Osteoblast (primary cell): ENCODE data around the gene FAM222B. TPM values are rescaled to one million over a fixed set of nuclear protein-coding genes. Genes with fewer than 3 reads are reported as not detected.

Experiments
- DNase-seq: peaks from one replicate; pipeline ENCODE4 v3.0.0; 2011; ENCODE audit warnings: low spot score, mixed read lengths; ENCODE audit not compliant: insufficient read length; ENCODE audit errors: missing footprints
- H2AFZ ChIP-seq: 2 replicates; pipeline ENCODE4 v1.6.0; 2011; ENCODE audit warnings: mild to moderate bottlenecking, low read length
- H3K27ac ChIP-seq: 2 replicates; pipeline ENCODE4 v1.5.1; 2011; ENCODE audit warnings: mild to moderate bottlenecking, low read depth, low read length, moderate library complexity
- H3K27me3 ChIP-seq: 2 replicates; pipeline ENCODE4 v1.6.0; 2012; ENCODE audit warnings: mild to moderate bottlenecking, control low read depth, inconsistent platforms, low read length, moderate library complexity; ENCODE audit not compliant: insufficient read depth
- H3K36me3 ChIP-seq: 2 replicates; pipeline ENCODE4 v1.5.1; 2011; ENCODE audit warnings: mild to moderate bottlenecking, low read length, control low read depth, moderate library complexity; ENCODE audit not compliant: insufficient read depth
- H3K4me1 ChIP-seq: 2 replicates; pipeline ENCODE4 v1.5.1; 2011; ENCODE audit warnings: mild to moderate bottlenecking, low read length, control low read depth, moderate library complexity; ENCODE audit not compliant: insufficient read depth
- H3K4me2 ChIP-seq: 2 replicates; pipeline ENCODE4 v1.6.0; 2011; ENCODE audit warnings: mild to moderate bottlenecking, low read length; ENCODE audit not compliant: insufficient read depth
- H3K4me3 ChIP-seq: fragments of 200-600 bp; sonication (generic); 3 replicates; pipeline ENCODE4 v1.5.1; 2012; ENCODE audit warnings: mild to moderate bottlenecking, low read length, inconsistent platforms; ENCODE audit not compliant: insufficient read depth
- H3K79me2 ChIP-seq: 2 replicates; pipeline ENCODE4 v1.6.0; 2012; ENCODE audit warnings: mild to moderate bottlenecking, low read length, control low read depth, inconsistent platforms; ENCODE audit not compliant: insufficient read depth
- H3K9me3 ChIP-seq: 2 replicates; pipeline ENCODE4 v1.5.1; 2011; ENCODE audit warnings: low read depth, low read length, control low read depth
- H4K20me1 ChIP-seq: 2 replicates; pipeline ENCODE4 v1.6.0; 2012; ENCODE audit warnings: mild to moderate bottlenecking, low read length, control low read depth; ENCODE audit not compliant: insufficient read depth
- total RNA-seq: library from RNA; depleted of rRNA; stranded (reverse); fragments of >200 nt; gene quantifications from 2 replicates; pipeline ENCODE4 v1.2.3, GENCODE V29; 2012
- TF ChIP-seq, protein P1 (sequence below): IDR thresholded peaks from 2 replicates; pipeline ENCODE4 v1.5.1; 2011; ENCODE audit warnings: mild to moderate bottlenecking, low read depth, low read length, moderate library complexity; ENCODE audit errors: extremely low read depth

FAM222B gene
- total RNA-seq, 1 donor: 5.1 TPM

DNA sequence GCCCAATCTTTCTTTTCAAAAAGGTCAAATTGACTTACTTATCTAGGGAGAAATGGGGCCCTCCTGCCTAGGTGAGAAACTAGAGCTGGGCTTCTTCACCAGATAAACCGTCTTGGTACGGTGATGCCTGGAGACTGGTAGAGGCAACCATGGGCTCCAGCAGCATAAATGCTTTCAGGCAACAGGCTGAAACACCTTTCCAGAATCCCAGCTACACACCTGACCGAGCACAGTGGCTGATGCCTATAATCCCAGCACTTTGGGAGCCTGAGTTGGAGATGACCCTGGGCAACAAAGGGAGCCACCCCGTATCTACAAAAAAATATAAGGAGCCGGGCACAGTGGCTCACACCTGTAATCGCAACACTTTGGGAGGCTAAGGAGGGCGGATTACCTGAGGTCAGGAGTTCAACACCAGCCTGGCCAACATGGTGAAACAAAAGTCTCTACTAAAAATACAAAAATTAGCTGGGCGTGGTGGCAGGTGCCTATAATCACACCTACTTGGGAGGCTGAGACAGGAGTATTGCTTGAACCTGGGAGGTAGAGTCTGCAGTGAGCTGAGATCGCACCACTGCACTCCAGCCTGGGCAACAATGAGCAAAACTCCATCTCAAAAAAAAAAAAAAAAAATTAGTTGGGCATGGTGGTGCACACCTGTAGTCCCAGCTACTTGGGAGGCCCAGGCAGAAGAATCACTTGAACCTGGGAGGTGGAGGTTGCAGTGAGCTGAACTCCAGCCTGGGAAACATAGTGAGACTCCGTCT lies 90.8 kb downstream of the FAM222B start:
- Histone ChIP-seq H3K9me3 (no peaks in the 10 kb centered on the region), H3K4me3 (no peak overlapping the region), H3K4me2 (no peak overlapping the region), H2AFZ (no peak overlapping the region), H3K4me1 (peaks cover 5% of the 10 kb centered on the region), H3K27me3 (no peaks in the 10 kb centered on the region), H4K20me1 (peaks cover 41% of the 10 kb centered on the region), H3K27ac (no peak overlapping the region), H3K79me2 (peaks cover 36% of the 10 kb centered on the region), H3K36me3 (peaks cover 57% of the 10 kb centered on the region)
- DNase-seq: no peak
- TF ChIP-seq, protein P1, sequence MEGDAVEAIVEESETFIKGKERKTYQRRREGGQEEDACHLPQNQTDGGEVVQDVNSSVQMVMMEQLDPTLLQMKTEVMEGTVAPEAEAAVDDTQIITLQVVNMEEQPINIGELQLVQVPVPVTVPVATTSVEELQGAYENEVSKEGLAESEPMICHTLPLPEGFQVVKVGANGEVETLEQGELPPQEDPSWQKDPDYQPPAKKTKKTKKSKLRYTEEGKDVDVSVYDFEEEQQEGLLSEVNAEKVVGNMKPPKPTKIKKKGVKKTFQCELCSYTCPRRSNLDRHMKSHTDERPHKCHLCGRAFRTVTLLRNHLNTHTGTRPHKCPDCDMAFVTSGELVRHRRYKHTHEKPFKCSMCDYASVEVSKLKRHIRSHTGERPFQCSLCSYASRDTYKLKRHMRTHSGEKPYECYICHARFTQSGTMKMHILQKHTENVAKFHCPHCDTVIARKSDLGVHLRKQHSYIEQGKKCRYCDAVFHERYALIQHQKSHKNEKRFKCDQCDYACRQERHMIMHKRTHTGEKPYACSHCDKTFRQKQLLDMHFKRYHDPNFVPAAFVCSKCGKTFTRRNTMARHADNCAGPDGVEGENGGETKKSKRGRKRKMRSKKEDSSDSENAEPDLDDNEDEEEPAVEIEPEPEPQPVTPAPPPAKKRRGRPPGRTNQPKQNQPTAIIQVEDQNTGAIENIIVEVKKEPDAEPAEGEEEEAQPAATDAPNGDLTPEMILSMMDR: no peak

DNA sequence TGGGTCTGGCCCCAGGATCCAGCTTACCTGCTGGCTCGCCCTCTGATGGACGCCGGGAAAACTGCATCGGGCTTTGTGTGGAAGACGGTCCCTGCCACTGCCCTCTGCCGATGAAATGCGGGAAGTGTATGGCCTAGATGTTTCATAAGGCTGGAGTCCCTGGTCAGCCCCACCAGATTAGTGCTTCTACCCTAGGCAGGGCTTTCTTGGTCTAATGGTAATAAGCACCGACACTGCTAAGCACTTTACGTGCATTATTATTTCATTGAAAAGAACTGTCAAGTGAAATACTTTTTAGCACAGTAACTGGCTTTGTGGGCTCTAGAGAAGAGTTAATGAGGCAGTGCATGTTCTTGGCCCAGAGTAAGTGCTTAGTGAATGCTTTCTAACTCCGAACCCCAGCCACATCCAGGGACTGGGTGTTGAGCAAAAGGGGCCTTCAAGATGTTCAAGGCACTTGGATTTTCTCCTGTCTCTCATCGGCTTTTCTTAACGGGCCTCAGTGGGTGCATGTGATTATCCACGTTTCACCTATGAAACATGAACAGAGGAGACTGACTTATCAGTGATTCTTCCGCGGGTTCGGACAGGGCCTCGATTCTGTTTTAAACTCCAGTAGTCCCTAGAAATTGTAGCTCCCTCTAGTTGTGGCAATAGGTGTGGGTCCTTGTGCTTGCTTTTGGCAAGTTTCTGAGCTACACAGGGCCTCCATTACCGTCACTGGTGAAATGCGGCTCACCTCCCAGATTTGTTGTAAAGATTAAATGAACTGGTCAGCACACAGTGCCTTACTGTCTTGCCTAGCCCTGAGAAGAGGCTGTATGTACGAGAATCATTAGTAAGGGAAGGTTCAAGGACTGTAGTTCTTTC lies 92.2 kb downstream of the FAM222B start:
- Histone ChIP-seq H2AFZ (no peak overlapping the region), H4K20me1 (peaks cover 51% of the 10 kb centered on the region), H3K9me3 (no peaks in the 10 kb centered on the region), H3K4me3 (no peak overlapping the region), H3K27me3 (no peaks in the 10 kb centered on the region), H3K4me1 (peaks cover 15% of the 10 kb centered on the region), H3K36me3 (peaks cover 54% of the 10 kb centered on the region), H3K4me2 (no peak overlapping the region), H3K27ac (peak overlapping the region; percentile 5), H3K79me2 (peaks cover 50% of the 10 kb centered on the region)
- TF ChIP-seq, protein P1: peak; percentile 100
- peak; percentile 96 for DNase-seq

DNA sequence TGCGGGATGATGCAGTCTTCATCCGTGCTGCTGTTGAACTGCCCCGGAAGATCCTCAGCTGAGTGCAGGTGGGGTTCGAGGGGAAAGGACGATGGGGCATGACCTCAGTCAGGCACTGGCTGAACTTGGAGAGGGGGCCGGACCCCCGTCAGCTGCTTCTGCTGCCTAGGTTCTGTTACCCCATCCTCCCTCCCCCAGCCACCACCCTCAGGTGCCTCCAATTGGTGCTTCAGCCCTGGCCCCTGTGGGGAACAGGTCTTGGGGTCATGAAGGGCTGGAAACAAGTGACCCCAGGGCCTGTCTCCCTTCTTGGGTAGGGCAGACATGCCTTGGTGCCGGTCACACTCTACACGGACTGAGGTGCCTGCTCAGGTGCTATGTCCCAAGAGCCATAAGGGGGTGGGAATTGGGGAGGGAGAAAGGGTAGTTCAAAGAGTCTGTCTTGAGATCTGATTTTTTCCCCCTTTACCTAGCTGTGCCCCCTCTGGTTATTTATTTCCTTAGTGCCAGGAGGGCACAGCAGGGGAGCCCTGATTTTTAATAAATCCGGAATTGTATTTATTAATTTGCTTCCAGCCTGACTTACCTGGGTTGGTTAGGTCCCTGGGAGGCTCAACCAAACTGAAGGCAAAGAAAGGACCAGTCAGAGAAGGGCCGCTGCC lies 92.9 kb downstream of the FAM222B start:
- Histone ChIP-seq H3K4me2 (no peak overlapping the region), H3K4me3 (no peak overlapping the region), H3K27me3 (no peaks in the 10 kb centered on the region), H3K9me3 (no peaks in the 10 kb centered on the region), H3K27ac (peak overlapping the region; percentile 12), H3K79me2 (peaks cover 58% of the 10 kb centered on the region), H2AFZ (no peak overlapping the region), H4K20me1 (peaks cover 51% of the 10 kb centered on the region), H3K4me1 (peaks cover 18% of the 10 kb centered on the region), H3K36me3 (peaks cover 54% of the 10 kb centered on the region)
- DNase-seq: peak; percentile 55
- TF ChIP-seq, protein P1: no peak
